ENCODE data around the gene CDC42BPG.

The CDC42BPG gene

DNA sequence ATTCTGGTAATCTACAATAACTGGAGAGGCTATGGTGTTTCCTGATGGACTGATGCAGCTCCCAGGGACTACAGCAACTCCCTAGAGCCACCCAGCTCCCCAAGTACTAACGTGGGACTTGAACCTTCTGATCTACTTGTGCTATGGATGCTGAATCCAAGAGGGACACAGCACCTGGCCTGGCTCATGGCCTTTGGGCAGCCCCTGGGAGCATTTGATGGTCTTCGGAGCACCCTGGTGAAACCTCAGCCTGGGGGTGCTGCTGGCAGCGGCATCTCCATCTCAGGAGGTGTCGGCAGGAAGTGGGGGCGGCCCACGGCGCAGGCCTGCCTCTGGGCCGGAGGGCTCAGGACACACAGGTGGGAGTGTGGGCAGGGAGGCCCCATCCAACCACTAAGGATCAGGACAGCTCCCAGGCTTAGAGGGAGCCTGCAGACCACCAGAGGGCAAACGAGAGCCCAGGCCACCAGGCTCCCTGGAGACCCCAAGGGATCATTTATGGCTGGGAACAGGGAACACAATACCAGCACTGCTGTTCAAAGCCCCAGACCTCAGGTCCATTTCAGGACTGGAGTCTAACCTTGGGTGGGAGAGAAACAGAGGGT is 25.2 kb upstream of the CDC42BPG start:
- no peak for DNase-seq (ENCODE audit: low spot score)
- Histone ChIP-seq H3K4me3 (peak overlapping the region; percentile 61), H3K27ac (peak overlapping the region; percentile 94 to 95)
- TF ChIP-seq, protein P1, sequence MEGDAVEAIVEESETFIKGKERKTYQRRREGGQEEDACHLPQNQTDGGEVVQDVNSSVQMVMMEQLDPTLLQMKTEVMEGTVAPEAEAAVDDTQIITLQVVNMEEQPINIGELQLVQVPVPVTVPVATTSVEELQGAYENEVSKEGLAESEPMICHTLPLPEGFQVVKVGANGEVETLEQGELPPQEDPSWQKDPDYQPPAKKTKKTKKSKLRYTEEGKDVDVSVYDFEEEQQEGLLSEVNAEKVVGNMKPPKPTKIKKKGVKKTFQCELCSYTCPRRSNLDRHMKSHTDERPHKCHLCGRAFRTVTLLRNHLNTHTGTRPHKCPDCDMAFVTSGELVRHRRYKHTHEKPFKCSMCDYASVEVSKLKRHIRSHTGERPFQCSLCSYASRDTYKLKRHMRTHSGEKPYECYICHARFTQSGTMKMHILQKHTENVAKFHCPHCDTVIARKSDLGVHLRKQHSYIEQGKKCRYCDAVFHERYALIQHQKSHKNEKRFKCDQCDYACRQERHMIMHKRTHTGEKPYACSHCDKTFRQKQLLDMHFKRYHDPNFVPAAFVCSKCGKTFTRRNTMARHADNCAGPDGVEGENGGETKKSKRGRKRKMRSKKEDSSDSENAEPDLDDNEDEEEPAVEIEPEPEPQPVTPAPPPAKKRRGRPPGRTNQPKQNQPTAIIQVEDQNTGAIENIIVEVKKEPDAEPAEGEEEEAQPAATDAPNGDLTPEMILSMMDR (IDR thresholded peaks at IDR 0.05), result no peak

DNA sequence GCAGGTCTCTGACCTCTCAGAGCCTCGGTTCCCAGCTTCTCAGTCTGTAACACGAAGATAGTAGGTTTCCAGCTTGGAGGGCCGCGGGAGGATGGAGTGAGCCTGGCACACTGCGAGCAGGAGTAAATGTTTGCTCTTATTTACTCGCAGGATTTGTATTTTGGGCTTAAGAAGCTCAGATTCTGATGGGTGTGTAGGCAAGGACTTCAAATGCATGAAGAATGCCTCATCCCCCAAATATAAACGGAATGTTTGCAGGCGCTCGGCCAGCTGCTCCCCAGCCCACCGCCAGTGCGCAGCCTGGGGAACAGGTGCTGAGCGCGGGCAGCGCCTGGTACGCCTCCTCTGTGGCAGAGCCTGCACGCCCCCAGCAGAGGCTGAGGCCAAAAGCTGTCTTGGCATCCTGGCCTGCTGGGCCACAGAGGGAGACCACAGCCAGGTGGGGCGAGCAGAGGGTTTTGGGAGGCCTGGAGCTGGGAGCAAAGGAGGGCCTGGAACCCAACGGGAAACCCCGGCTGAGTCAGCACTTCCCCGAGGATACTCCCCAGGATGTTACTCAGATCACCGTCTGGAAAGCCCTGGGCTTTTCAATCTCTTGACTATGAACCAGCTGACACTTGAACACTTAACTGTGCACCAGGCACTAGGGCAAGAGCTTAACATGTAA is 24.6 kb upstream of the CDC42BPG start:
- peak overlapping the region; percentile 61 for H3K4me3 ChIP-seq

DNA sequence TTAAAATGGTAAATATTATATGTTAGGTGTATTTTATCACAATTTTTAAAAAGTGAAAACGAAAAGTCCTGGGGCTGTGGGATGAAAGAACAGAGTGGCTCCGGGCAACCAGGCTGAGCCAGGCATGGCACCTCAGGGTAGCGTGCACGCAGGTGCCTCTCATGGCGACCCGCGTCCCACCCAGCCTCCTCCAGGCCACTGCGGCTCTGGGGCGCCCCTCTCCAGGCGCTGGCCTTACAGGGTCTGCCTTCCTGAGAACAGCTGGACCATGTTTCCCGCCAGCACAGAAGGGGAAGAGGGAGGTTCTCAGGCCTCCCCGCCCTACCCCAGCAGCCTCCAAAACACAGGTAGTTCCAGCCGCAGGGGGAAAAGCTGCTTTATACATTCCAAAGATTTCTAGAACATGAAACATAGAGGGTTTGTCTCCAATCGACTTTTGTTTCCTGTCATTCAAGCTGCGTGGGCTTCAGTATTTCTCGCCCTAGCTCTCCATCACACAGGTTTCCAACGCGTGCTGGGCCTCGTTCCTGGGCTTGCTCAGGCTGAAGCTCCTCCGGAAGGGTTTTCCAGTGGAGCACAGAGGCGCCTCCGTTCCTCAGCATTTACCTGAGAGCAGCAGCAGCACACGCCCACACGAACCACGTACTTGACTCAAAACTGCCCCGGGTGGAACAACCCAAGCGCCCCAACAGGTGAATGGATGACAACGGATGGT is 23.5 kb upstream of the CDC42BPG start:
- H3K4me3 ChIP-seq, result peak overlapping the region; percentile 61
- TF ChIP-seq, protein P1 (IDR thresholded peaks at IDR 0.05), result no peak
- peak overlapping the region; percentile 94 to 95 for H3K27ac ChIP-seq
- DNase-seq (ENCODE audit: low spot score), result no peak

More for the DNA sequence above, 24.6 kb upstream of the CDC42BPG start:
- TF ChIP-seq, protein P1 (IDR thresholded peaks at IDR 0.05), result no peak
- H3K27ac ChIP-seq, result peak overlapping the region; percentile 94 to 95
- DNase-seq (ENCODE audit: low spot score), result no peak

DNA sequence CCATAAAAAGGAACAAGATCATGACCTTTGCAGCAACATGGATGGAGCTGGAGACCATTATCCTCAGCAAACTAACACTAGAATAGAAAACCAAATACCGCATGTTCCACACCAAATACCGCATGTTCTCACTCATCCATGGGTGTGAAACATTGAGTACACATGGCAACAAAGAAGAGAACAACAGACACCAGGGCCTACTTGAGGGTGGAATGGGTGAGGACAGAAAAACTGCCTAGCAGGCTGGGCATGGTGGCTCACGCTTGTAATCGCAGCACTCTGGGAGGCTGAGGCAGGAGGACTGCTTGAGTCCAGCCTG is 21.7 kb upstream of the CDC42BPG start:
- Histone ChIP-seq H3K4me3 (peak overlapping the region; percentile 62), H3K27ac (peak overlapping the region; percentile 90 to 95)
- no peak for DNase-seq (ENCODE audit: low spot score)
- TF ChIP-seq, protein P1 (IDR thresholded peaks at IDR 0.05), result no peak

DNA sequence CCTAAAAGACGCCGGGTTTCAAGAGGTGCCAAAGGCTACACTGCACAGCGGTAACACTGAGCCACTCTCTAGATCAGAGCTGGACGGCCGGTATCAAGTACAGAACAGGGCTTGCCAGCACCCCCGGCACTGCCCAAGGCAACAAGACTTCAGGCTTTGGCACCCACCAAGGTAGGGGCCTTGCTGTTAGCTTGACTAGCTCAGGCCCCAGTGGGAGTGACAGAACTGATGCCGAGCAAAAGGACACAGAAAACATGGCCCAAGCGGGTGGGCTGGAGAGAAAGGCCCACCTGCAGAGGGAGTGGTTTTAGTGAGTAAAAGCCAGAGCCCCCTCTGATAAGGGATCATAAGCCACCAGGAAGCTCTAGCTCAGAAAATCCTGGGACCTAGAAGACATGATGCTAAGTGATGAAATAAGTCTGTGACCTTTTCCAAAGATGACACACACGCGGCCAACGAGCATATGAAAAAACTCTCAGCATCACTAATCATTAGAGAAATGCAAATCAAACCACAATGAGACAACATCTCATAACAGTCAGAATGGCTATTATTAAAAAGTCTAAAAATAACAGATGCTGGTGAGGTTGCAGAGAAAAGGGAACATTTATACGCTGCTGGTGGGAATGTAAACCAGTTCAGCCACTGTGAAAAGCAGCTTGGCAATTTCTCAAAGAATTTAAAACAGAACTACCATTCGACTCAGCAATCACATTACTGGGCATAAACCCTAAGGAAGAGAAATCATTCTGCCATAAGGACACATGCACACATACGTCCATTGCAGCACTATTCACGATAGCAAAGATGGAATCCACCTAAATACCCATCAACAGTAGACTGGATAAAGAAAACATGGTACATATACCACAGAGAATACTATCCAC is 21.1 kb upstream of the CDC42BPG start:
- peak overlapping the region; percentile 62 for H3K4me3 ChIP-seq

More for the DNA sequence above, 21.1 kb upstream of the CDC42BPG start:
- peak overlapping the region; percentile 90 to 95 for H3K27ac ChIP-seq
- TF ChIP-seq, protein P1 (IDR thresholded peaks at IDR 0.05), result no peak
- no peak for DNase-seq (ENCODE audit: low spot score)

Measured in coronary artery (tissue), 2 donors.